Right atrium auricular region (tissue), 2 donors: ENCODE data around the gene TLR10. TPM values are rescaled to one million over a fixed set of nuclear protein-coding genes. Genes with fewer than 3 reads are reported as not detected.

Experiments
- DNase-seq: peaks from one replicate; pipeline ENCODE4 v3.0.0-alpha.2; 2019; ENCODE audit warnings: low spot score
- H3K27ac ChIP-seq, 2 donors: fragments of 200-600 bp; sonication (generic); 1 replicate in 1 of 2; 2 replicates in 1 of 2; pipeline ENCODE4 v1.5.1; 2016 to 2019
- H3K27me3 ChIP-seq, 2 donors: fragments of 200-600 bp; sonication (generic); one replicate each; pipeline versions ENCODE4 v1.5.1 to v1.6.0; 2017 to 2019
- H3K36me3 ChIP-seq: fragments of 200-600 bp; sonication (generic); one replicate; pipeline ENCODE4 v1.5.1; 2016
- H3K4me1 ChIP-seq, 2 donors: fragments of 200-600 bp; sonication (generic); one replicate each; pipeline versions ENCODE4 v1.5.1 to v1.6.0; 2017 to 2019
- H3K4me3 ChIP-seq, 2 donors: fragments of 200-600 bp; sonication (generic); 1 replicate in 1 of 2; 2 replicates in 1 of 2; pipeline ENCODE4 v1.5.1; 2017 to 2019; ENCODE audit warnings: mild to moderate bottlenecking in 1 of 2, moderate library complexity in 1 of 2
- H3K9me3 ChIP-seq, 2 donors: fragments of 200-600 bp; sonication (generic); one replicate each; pipeline ENCODE4 v1.5.1; 2019
- total RNA-seq, 2 donors: library from RNA; depleted of rRNA; stranded (reverse); fragments of >200 nt; gene quantifications; one replicate each; pipeline ENCODE4 v1.1.0, GENCODE V29; 2016
- TF ChIP-seq, protein P1 (sequence below), 2 donors: fragments of 200-600 bp; sonication (generic); IDR thresholded peaks; one replicate each; pipeline ENCODE4 v1.5.1; 2019; ENCODE audit warnings: antibody characterized with exemption in 2 of 2

Gene TLR10
- total RNA-seq, 2 donors from 2014 or later = 0.08 TPM; not detected in 1

GRCh38 chr4:38752372-38752940 is 30.3 kb downstream of the TLR10 start:
- Histone ChIP-seq H3K27ac (peak overlapping the region in 1 of 2 donors; percentile 68), H3K4me1 (peaks cover 0 to 6% of the 10 kb centered on the region in 2 donors), H3K36me3 (no peaks in the 10 kb centered on the region), H3K9me3 (no peaks in the 10 kb centered on the region), H3K4me3 (no peak overlapping the region), H3K27me3 (no peaks in the 10 kb centered on the region)
- no peak for DNase-seq
- TF ChIP-seq, protein P1, sequence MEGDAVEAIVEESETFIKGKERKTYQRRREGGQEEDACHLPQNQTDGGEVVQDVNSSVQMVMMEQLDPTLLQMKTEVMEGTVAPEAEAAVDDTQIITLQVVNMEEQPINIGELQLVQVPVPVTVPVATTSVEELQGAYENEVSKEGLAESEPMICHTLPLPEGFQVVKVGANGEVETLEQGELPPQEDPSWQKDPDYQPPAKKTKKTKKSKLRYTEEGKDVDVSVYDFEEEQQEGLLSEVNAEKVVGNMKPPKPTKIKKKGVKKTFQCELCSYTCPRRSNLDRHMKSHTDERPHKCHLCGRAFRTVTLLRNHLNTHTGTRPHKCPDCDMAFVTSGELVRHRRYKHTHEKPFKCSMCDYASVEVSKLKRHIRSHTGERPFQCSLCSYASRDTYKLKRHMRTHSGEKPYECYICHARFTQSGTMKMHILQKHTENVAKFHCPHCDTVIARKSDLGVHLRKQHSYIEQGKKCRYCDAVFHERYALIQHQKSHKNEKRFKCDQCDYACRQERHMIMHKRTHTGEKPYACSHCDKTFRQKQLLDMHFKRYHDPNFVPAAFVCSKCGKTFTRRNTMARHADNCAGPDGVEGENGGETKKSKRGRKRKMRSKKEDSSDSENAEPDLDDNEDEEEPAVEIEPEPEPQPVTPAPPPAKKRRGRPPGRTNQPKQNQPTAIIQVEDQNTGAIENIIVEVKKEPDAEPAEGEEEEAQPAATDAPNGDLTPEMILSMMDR (IDR thresholded peaks at IDR 0.05) = no peak

- Histone ChIP-seq H3K4me3 (no peak overlapping the region), H3K27ac (no peak overlapping the region), H3K4me1 (peaks cover 0 to 6% of the 10 kb centered on the region in 2 donors), H3K9me3 (no peaks in the 10 kb centered on the region), H3K27me3 (no peaks in the 10 kb centered on the region), H3K36me3 (no peaks in the 10 kb centered on the region)
- no peak for DNase-seq
- TF ChIP-seq, protein P1 (IDR thresholded peaks at IDR 0.05) = no peak
Observed at GRCh38 chr4:38751341-38752010, 31.3 kb downstream of the TLR10 start.

DNA sequence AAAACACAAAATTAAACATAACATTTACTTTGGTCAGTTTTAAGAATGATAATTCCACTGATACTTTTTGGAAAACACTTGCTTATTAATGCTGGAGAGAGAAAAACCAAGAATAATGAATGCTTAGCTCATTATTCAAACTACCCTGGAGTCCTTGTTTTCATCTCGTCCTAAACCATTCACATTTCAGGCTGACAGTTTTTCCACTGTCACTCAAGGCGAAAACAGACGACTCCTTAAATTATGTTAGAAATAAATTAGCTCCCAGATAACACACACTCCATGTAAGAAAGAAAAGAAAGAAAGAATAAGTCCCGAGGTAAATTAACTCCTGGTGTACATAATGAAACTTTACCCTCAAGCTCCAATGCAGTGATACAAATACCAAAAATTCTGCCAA is 33.5 kb downstream of the TLR10 start:
- no peaks in the 10 kb centered on the region for H3K9me3 ChIP-seq
- H3K27me3 ChIP-seq = no peaks in the 10 kb centered on the region
- H3K36me3 ChIP-seq = no peaks in the 10 kb centered on the region
- H3K27ac ChIP-seq = no peak overlapping the region
- TF ChIP-seq, protein P1 (IDR thresholded peaks at IDR 0.05) = no peak
- DNase-seq = no peak
- peaks cover 0 to 6% of the 10 kb centered on the region in 2 donors for H3K4me1 ChIP-seq
- no peak overlapping the region for H3K4me3 ChIP-seq

GRCh38 chr4:38747629-38748028 is 35.2 kb downstream of the TLR10 start:
- no peak overlapping the region for H3K27ac ChIP-seq
- TF ChIP-seq, protein P1 (IDR thresholded peaks at IDR 0.05) = no peak
- H3K4me1 ChIP-seq = no peaks in the 10 kb centered on the region
- H3K4me3 ChIP-seq = no peak overlapping the region
- H3K36me3 ChIP-seq = no peaks in the 10 kb centered on the region
- no peaks in the 10 kb centered on the region for H3K9me3 ChIP-seq
- no peaks in the 10 kb centered on the region for H3K27me3 ChIP-seq
- no peak for DNase-seq

GRCh38 chr4:38745881-38746280 is 36.9 kb downstream of the TLR10 start:
- Histone ChIP-seq H3K36me3 (no peaks in the 10 kb centered on the region), H3K27me3 (no peaks in the 10 kb centered on the region), H3K4me1 (no peaks in the 10 kb centered on the region), H3K4me3 (no peak overlapping the region), H3K9me3 (no peaks in the 10 kb centered on the region), H3K27ac (no peak overlapping the region)
- TF ChIP-seq, protein P1 (IDR thresholded peaks at IDR 0.05) = no peak
- no peak for DNase-seq
